ENCODE measurements around the gene BHLHE40.

DNA sequence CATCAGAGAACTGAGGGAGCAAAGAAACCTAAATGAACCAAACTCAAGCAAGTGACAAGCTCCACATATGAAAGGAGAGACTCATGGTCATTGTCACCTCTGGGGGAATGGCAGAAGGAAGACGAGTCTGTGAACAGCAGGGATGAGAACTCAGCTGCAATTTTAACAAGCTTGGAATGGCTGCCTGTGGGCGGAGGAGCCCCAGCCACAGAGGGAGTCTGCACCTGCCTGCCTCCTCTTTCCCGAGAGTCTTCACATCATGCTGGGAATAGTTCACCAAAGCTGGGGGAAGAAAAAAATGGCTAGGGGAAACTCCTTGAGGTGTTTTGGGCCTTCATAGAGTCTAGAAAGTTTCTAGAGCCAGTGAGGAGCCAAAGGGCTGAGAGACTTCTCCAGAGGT, 21.3 kb upstream of the BHLHE40 start:
- TF ChIP-seq CTCF (conservative IDR thresholded peaks at IDR 0.05; ENCODE audit: low read depth in 2 of 2) = no peak
- TF ChIP-seq CREB1 (CRISPR knock-in tag; IDR thresholded peaks at IDR 0.05; ENCODE audit: low read depth) = no peak
- TF ChIP-seq EZH2phosphoT487 (IDR thresholded peaks at IDR 0.05; ENCODE audit: unreplicated experiment) = no peak
- TF ChIP-seq, protein P1, sequence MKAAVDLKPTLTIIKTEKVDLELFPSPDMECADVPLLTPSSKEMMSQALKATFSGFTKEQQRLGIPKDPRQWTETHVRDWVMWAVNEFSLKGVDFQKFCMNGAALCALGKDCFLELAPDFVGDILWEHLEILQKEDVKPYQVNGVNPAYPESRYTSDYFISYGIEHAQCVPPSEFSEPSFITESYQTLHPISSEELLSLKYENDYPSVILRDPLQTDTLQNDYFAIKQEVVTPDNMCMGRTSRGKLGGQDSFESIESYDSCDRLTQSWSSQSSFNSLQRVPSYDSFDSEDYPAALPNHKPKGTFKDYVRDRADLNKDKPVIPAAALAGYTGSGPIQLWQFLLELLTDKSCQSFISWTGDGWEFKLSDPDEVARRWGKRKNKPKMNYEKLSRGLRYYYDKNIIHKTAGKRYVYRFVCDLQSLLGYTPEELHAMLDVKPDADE (IDR thresholded peaks at IDR 0.05) = no peak
- TF ChIP-seq REST (IDR thresholded peaks at IDR 0.05; ENCODE audit: unreplicated experiment) = no peak
- TF ChIP-seq EZH2 (IDR thresholded peaks at IDR 0.05; ENCODE audit: low read depth, unreplicated experiment) = no peak
